ENCODE results near the gene A1BG.
A peak's percentile ranks its signal among the peaks of the same experiment; 100 is the strongest.

DNA sequence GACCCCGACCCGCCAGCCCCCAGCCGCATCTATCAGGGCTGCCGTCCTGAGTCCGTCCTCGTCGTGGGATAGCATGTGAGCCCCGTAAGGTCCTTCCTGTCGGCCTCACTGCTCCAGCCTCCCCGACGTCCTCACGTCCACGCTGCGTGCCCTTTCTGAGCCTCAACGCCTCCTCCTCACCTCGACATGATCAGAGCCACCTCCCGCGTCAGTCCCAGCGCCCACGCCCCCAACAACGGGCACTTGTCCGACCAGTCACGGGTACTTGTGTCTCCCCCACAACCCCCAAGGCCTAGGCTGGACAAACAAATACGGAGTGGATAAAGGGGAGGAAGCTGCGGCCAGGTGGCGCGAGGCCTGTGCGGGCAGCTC, 8.6 kb upstream of the A1BG start:
- TF ChIP-seq YEATS4 (CRISPR knock-in tag; IDR thresholded peaks at IDR 0.05; ENCODE audit: borderline replicate concordance) (no peak), GPN1 (CRISPR knock-in tag; IDR thresholded peaks at IDR 0.05; ENCODE audit: borderline replicate concordance) (no peak), SMAD9 (CRISPR knock-in tag; IDR thresholded peaks at IDR 0.05) (no peak), GTF2F1 (IDR thresholded peaks at IDR 0.05; ENCODE audit: low read length) (no peak), SRF (IDR thresholded peaks at IDR 0.05; ENCODE audit: low read depth, low read length) (no peak), ZSCAN25 (CRISPR knock-in tag; IDR thresholded peaks at IDR 0.05) (no peak), NFATC3 (CRISPR knock-in tag; IDR thresholded peaks at IDR 0.05) (no peak)
- TF ChIP-seq, protein P1, sequence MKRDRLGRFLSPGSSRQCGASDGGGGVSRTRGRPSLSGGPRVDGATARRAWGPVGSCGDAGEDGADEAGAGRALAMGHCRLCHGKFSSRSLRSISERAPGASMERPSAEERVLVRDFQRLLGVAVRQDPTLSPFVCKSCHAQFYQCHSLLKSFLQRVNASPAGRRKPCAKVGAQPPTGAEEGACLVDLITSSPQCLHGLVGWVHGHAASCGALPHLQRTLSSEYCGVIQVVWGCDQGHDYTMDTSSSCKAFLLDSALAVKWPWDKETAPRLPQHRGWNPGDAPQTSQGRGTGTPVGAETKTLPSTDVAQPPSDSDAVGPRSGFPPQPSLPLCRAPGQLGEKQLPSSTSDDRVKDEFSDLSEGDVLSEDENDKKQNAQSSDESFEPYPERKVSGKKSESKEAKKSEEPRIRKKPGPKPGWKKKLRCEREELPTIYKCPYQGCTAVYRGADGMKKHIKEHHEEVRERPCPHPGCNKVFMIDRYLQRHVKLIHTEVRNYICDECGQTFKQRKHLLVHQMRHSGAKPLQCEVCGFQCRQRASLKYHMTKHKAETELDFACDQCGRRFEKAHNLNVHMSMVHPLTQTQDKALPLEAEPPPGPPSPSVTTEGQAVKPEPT (CRISPR knock-in tag; IDR thresholded peaks at IDR 0.05; ENCODE audit: low read depth) = no peak
- TF ChIP-seq, protein P2, sequence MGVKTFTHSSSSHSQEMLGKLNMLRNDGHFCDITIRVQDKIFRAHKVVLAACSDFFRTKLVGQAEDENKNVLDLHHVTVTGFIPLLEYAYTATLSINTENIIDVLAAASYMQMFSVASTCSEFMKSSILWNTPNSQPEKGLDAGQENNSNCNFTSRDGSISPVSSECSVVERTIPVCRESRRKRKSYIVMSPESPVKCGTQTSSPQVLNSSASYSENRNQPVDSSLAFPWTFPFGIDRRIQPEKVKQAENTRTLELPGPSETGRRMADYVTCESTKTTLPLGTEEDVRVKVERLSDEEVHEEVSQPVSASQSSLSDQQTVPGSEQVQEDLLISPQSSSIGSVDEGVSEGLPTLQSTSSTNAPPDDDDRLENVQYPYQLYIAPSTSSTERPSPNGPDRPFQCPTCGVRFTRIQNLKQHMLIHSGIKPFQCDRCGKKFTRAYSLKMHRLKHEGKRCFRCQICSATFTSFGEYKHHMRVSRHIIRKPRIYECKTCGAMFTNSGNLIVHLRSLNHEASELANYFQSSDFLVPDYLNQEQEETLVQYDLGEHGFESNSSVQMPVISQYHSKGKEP (CRISPR knock-in tag; IDR thresholded peaks at IDR 0.05) = no peak
- TF ChIP-seq, protein P3, sequence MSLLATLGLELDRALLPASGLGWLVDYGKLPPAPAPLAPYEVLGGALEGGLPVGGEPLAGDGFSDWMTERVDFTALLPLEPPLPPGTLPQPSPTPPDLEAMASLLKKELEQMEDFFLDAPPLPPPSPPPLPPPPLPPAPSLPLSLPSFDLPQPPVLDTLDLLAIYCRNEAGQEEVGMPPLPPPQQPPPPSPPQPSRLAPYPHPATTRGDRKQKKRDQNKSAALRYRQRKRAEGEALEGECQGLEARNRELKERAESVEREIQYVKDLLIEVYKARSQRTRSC (CRISPR knock-in tag; IDR thresholded peaks at IDR 0.05; ENCODE audit: low read depth) = 0 out of 2 replicates have a peak, but pooled peaks have one; percentile 24
- TF ChIP-seq, protein P4, sequence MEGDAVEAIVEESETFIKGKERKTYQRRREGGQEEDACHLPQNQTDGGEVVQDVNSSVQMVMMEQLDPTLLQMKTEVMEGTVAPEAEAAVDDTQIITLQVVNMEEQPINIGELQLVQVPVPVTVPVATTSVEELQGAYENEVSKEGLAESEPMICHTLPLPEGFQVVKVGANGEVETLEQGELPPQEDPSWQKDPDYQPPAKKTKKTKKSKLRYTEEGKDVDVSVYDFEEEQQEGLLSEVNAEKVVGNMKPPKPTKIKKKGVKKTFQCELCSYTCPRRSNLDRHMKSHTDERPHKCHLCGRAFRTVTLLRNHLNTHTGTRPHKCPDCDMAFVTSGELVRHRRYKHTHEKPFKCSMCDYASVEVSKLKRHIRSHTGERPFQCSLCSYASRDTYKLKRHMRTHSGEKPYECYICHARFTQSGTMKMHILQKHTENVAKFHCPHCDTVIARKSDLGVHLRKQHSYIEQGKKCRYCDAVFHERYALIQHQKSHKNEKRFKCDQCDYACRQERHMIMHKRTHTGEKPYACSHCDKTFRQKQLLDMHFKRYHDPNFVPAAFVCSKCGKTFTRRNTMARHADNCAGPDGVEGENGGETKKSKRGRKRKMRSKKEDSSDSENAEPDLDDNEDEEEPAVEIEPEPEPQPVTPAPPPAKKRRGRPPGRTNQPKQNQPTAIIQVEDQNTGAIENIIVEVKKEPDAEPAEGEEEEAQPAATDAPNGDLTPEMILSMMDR (CRISPR knock-in tag; IDR thresholded peaks at IDR 0.05) = no peak
